Thyroid gland (tissue), 4 donors: ENCODE data around the gene DNER.

Experiments
- CTCF ChIP-seq, 6 experiments: fragments of 200-600 bp in 3 of 6; fragments of 450-650 bp in 3 of 6; sonication (generic) in 3 of 6; IDR thresholded peaks; one replicate each; pipeline ENCODE4 v1.5.1; 2016 to 2019; ENCODE audit warnings: antibody characterized with exemption in 6 of 6, mild to moderate bottlenecking in 2 of 6, inconsistent platforms in 1 of 6, moderate library complexity in 1 of 6
- POLR2A ChIP-seq, 2 donors: fragments of 450-650 bp; IDR thresholded peaks; one replicate each; pipeline ENCODE4 v1.6.1; 2017; ENCODE audit warnings: antibody characterized with exemption in 2 of 2, mild to moderate bottlenecking in 2 of 2, moderate library complexity in 1 of 2

- TF ChIP-seq CTCF (IDR thresholded peaks at IDR 0.05) (no peak), POLR2A (IDR thresholded peaks at IDR 0.05) (no peak)
Measured at GRCh38 chr2:229636571-229636970, 77.8 kb downstream of the DNER start.
